ENCODE results near the gene UBE2J2.

GRCh38 chr1:1223891-1224290 is 49.8 kb downstream of the UBE2J2 start:
- TF ChIP-seq, protein P1, sequence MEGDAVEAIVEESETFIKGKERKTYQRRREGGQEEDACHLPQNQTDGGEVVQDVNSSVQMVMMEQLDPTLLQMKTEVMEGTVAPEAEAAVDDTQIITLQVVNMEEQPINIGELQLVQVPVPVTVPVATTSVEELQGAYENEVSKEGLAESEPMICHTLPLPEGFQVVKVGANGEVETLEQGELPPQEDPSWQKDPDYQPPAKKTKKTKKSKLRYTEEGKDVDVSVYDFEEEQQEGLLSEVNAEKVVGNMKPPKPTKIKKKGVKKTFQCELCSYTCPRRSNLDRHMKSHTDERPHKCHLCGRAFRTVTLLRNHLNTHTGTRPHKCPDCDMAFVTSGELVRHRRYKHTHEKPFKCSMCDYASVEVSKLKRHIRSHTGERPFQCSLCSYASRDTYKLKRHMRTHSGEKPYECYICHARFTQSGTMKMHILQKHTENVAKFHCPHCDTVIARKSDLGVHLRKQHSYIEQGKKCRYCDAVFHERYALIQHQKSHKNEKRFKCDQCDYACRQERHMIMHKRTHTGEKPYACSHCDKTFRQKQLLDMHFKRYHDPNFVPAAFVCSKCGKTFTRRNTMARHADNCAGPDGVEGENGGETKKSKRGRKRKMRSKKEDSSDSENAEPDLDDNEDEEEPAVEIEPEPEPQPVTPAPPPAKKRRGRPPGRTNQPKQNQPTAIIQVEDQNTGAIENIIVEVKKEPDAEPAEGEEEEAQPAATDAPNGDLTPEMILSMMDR (conservative IDR thresholded peaks at IDR 0.05; ENCODE audit: low read depth in 2 of 2), result no peak
- TF ChIP-seq ETS1 (IDR thresholded peaks at IDR 0.05), result no peak
- TF ChIP-seq POLR2AphosphoS5 (IDR thresholded peaks at IDR 0.05; ENCODE audit: low read depth), result no peak
- TF ChIP-seq, protein P2, sequence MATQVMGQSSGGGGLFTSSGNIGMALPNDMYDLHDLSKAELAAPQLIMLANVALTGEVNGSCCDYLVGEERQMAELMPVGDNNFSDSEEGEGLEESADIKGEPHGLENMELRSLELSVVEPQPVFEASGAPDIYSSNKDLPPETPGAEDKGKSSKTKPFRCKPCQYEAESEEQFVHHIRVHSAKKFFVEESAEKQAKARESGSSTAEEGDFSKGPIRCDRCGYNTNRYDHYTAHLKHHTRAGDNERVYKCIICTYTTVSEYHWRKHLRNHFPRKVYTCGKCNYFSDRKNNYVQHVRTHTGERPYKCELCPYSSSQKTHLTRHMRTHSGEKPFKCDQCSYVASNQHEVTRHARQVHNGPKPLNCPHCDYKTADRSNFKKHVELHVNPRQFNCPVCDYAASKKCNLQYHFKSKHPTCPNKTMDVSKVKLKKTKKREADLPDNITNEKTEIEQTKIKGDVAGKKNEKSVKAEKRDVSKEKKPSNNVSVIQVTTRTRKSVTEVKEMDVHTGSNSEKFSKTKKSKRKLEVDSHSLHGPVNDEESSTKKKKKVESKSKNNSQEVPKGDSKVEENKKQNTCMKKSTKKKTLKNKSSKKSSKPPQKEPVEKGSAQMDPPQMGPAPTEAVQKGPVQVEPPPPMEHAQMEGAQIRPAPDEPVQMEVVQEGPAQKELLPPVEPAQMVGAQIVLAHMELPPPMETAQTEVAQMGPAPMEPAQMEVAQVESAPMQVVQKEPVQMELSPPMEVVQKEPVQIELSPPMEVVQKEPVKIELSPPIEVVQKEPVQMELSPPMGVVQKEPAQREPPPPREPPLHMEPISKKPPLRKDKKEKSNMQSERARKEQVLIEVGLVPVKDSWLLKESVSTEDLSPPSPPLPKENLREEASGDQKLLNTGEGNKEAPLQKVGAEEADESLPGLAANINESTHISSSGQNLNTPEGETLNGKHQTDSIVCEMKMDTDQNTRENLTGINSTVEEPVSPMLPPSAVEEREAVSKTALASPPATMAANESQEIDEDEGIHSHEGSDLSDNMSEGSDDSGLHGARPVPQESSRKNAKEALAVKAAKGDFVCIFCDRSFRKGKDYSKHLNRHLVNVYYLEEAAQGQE (IDR thresholded peaks at IDR 0.05; ENCODE audit: unreplicated experiment), result no peak
- TF ChIP-seq EZH2 (IDR thresholded peaks at IDR 0.05; ENCODE audit: low read depth, unreplicated experiment), result no peak
- TF ChIP-seq EZH2phosphoT487 (IDR thresholded peaks at IDR 0.05; ENCODE audit: unreplicated experiment), result no peak

Measured in GM23338 (cell line).